ENCODE data around the gene VTCN1.
"Not testable (repeated sequence)": the region's sequence is repeated elsewhere in the genome, so short reads cannot be mapped to it uniquely, and the experiment has no call there.

Gene VTCN1

DNA sequence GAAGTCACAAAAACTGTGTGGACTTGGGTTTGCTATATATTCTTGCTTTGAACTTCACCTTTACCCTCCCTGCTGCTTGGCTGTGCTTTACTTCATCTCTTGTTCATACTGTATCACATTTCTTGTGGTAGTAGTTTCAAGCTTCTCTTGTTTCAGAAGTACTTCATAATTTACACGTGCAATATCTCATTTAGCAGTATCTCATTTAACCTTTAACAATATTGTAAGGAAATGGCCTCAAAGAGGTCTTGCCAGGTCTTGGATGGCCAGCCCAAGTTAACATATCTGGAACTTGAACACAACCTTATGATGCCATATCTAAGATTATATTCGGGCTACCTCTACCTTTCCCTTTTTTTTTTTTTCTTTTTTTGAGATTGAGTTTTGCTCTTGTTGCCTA lies 87.5 kb downstream of the VTCN1 start:
- no peak for DNase-seq (ENCODE audit: low spot score)

- DNase-seq (ENCODE audit: low spot score), result no peak
These were observed 88.2 kb downstream of the VTCN1 start for GRCh38 chr1:117122330-117123025.

DNA sequence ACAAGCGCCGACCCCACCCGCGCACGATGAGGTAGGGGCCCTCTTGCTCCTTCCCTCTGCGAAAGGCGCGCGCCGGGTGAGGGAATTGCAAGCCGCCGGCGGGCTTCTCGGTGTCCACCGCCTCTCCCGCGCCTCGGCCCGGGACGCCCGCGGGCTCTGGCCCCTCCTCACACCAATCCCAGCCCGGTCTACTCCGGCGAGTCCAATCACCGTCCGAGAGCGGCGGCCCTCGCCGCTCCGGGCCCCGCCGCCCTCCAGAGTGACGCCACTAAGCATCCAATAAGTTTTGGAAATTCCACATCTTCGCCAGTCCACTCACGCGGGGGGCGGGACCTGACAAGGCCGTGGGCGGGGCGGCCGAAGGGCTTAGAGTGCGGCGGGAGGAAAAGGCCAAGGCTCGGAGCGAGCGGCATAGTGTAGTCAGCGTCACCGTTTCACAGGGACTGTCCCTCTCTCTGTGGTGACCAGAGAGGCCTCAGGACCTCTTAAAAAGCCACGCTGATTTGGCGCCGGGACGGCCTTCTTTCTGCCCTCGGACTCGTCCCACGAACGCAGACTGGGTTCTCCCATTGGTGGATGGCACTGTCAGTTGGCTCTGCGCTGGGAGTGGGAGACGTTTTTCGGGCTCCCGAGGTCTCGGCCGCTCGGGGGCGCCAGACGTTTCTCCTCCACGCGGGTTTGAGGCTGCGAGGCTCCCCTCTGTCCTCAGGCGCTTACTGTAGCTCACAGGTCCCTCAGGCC lies 89.0 kb downstream of the VTCN1 start, which contains the start of gene TRIM45:
Gene TRIM45 (minus strand): TSS at position 161 of the 741 bp plus-strand sequence. CDS start 548 bp downstream, outside the sequence.
- peak; percentile 97 for DNase-seq (ENCODE audit: low spot score)

DNA sequence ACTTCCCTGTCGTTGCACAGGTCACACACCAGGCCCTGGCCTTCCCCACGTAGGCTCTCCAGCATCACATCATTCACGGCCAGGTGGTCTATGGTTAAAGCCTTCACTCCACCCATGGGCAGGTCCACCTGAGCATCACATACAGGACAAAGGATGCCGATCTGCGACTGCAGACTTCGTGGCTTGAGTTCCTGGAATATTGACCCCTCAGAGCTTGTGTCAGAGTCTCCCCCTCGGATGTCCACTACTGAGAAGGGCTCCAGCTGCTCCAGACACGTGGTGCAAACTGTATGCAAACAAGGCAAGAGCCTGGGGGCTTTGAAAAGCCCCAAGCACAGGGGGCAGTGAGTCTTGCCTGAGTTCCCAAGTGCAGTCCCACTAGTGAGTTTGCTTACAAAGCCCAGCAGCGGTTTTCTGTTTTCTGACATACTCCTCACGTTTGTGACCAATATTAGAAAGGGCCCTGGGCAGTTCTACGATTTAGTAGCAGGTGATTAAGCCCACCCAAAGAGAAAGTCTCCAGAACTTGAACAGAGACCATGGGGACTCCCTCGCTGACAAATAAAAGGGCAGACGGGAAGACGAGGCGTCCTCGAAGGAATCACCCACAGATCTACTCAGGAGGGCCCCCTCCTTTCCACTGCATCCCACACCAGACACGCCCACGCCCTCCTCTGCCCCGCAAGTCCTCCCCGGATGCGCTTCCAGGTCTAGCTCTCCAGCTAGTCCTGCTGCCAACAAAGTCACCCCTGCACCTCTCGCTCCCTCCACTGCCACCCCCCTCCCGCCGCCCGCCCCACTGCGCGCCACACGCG lies 89.7 kb downstream of the VTCN1 start:
- DNase-seq (ENCODE audit: low spot score), result no peak

GRCh38 chr1:117119144-117119543 lies 91.6 kb downstream of the VTCN1 start:
- not testable (repeated sequence) for DNase-seq (ENCODE audit: low spot score)

DNA sequence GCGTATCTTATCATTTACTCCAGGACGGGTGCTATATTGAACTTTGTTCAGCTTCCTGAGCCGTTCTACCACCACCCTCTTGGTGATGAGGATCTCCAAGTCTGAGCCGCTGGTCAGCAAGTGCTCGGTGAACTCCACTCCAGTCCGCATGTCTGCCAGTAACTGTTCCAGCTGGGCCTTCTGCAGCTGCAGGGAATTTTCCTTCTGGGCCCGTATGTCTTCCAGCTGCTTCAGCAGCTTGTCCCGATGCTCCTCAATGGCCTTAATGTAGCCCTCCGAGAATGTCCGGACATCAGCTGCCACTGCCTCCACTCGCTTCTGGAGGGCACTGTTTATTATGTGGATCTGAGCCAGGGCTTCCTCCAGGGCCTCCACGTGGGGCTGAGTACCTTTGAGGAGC lies 92.6 kb downstream of the VTCN1 start:
- DNase-seq (ENCODE audit: low spot score), result no peak

DNA sequence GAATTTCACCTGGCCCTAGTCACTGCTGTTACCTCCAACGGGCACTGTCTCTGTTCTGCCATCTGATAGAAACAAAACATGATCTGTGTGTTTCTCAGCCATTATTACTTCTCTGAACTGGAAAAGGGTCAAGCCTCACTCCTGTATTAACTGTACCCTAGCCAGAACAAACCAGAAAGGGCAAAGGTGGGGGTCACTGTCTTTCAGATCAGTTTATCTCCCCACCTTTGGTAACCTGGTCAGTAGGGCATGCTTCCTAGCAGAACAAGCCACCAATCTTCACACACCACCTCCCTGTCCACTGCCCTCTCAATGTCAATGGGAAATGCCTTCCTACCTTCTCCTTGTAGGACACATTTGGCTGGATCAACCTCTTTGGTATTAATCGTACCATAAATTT lies 93.0 kb downstream of the VTCN1 start:
- DNase-seq (ENCODE audit: low spot score), result no peak

- DNase-seq (ENCODE audit: low spot score), result no peak
These were observed 94.0 kb downstream of the VTCN1 start for GRCh38 chr1:117116784-117117130.

DNA sequence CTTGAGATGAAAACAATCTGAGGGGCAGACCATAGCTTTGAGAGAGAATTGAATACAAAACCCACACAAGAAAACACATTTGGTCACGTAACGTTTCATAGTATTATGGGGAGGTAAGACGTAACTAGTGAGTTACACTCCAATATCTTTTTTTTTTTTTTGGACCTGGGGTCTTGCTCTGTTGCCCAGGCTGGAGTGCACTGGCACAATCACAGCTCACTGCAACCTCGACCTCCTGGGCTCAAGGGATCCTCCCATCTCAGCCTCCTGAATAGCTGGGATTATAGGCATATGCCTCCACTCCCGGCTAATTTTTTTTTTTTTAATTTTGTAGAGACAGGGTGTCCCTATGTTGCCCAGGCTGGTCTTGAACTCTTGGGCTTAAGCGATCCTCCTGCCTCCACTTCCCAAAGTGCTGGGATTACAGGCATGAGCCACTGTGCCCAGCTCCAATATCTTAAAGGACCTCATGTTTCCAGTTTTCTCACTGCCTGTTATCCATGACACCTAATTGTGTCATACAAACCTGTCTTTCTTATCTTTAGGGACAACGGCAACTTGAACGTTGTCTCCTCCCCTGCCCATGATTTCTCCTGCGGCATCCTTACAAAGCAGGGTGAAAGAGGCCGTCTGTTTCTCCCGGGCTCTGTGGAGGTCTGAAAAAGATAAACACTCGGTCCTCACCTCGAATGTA lies 94.5 kb downstream of the VTCN1 start:
- DNase-seq (ENCODE audit: low spot score), result no peak

- DNase-seq (ENCODE audit: low spot score), result no peak
These were observed 95.8 kb downstream of the VTCN1 start for GRCh38 chr1:117114877-117115276.

DNA sequence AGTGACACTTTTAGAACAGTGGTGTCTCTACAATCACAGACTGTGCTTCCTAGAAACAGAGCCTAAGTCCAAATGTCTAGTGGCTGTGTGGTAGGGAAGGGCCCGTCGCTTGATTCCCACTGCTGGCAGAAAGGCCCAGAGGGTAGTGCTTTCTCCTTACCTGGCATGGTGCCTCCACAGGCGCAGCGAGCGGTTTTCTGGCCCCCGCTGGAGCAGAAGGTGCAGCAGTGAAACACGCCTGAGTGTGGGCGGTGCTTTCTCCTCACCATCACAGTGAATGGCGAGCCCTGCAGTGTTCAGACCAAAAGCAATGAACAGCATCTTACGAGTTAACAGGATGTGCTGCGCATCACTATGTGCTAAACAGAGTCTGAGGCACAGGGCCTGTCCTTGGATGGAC lies 97.5 kb downstream of the VTCN1 start:
- no peak for DNase-seq (ENCODE audit: low spot score)

- no peak for DNase-seq (ENCODE audit: low spot score)
These were observed 98.5 kb downstream of the VTCN1 start for GRCh38 chr1:117112047-117112717.

DNA sequence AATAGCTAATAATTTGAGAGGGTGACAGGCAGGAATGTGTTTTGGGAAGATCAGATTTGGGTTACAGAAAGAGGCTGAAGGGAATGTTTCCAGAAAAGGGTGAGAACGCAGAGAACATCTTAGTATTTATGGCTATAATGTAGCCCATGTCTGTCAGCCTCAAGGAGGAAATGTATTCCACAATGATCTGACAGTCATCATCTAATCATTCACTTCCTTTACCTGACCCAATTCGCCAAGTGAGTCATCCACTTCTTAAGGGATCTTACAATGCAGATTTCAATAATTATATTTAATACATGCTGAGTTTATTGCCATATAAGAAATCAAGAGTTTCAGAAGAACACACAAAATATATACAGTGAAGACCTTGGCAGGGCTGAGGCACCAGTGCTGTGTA lies 100.0 kb downstream of the VTCN1 start:
- no peak for DNase-seq (ENCODE audit: low spot score)

DNA sequence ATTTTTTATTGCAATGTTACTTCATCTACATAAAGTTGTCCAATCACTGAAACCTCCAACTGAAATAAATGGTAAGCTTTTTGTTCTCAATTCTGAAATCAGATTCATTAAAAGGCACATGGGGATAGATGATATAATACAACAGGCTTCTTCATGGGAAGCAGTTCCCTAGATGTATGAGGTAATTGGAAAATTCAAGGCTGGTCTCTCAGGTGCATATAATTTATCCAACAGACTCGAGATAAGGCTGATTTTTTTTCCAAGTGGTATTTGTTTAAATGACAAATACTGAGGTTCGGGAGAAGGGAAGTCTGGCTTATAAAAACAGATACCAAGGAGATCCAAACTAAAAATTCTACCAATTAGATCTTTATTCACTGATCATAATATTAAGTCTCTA lies 103.4 kb downstream of the VTCN1 start:
- no peak for DNase-seq (ENCODE audit: low spot score)

DNA sequence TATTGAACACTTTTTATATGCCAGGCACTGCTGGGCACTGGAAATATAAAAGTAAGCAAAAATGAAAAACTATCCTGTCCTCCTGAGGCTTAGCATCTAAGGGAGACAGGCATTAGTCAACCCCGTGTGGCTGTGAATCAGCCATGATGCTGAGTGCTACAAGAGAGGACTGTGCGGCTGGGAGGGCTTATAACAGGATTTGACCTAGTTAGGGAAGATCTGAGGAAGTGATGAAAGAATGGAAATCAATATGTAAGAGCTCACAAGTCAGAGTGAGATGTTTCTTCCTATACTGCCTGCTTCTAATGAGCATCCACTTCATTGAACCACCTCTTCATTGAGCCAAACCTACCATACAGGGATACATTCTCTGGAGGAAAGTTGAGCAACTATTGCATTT lies 104.2 kb downstream of the VTCN1 start:
- DNase-seq (ENCODE audit: low spot score), result no peak

- DNase-seq (ENCODE audit: low spot score), result no peak
These were observed 105.0 kb downstream of the VTCN1 start for GRCh38 chr1:117105722-117106121.

- DNase-seq (ENCODE audit: low spot score), result no peak
These were observed 105.7 kb downstream of the VTCN1 start for GRCh38 chr1:117104986-117105385.

DNA sequence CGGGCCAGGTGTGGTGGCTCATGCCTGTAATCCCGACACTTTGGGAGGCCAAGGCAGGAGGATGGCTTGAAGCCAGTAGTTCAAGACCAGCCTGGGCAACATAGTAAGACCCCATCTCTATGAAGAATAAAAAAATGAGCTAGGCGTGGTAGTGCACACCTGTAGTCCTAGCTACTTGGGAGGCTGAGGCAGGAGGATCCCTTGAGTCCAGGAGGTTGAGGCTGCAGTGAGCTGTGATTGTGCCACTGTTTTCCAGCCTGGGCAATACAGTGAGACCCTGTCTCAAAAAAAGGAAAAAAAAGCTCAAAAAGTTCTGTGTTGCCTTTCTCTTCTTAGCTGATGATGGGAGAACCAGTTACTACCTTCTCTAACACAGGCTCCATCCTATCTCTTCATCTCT lies 108.9 kb downstream of the VTCN1 start:
- not testable (repeated sequence) for DNase-seq (ENCODE audit: low spot score)

DNA sequence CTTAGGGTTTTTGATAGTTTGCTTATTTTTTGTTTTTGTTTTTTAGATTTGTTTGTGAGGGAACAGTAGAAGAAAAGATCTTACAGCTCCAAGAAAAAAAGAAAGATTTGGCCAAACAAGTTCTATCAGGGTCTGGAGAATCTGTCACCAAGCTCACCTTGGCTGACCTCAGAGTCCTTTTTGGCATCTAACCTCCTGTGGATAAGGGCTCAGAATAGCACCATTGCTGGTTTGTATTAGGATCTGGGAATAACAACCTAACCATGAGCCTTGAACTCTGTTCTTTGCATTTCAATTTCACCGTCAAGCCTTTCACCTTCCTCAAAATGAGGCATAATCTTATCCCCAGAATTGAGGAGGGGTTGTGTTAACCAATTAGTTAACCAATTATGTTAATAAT lies 109.4 kb downstream of the VTCN1 start:
- DNase-seq (ENCODE audit: low spot score), result no peak

DNA sequence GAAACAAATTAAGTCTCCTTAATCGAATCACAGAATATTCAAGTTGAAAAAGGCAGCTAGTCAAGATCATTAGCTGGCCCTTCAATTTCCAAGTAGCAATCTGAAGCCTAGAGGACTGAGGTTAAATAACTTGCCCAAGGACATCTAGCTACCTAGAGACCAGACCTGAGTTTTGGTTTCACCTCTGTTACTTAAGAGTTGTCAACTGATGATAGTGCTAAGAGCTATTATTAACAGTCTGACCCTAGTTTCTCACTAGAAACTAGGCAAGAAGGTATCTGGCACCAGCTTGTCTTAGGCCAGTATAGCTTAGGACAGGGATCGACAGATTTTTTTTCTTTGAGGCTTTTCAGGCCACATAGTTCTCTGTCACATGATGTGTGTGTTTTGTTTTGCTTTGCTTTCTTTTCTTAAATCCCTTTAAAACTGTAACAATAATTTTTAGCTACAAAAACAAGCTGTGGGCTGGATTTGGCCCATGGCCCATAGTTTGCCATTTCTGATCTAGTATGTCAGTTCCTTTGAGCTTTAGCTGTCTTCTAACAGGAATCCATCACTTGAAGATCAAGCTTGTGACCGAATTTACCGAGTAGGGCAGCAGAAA lies 112.3 kb downstream of the VTCN1 start:
- no peak for DNase-seq (ENCODE audit: low spot score)

- no peak for DNase-seq (ENCODE audit: low spot score)
These were observed 113.3 kb downstream of the VTCN1 start for GRCh38 chr1:117097443-117097842.

All from cerebellar cortex (tissue), 1 donor.